WTC11 (cell line): Measurements from ENCODE around the gene SLC40A1. TPM values are rescaled to one million over a fixed set of nuclear protein-coding genes. Genes with fewer than 3 reads are reported as not detected.

Experiments used
- ATAC-seq: fragments of 200-7000 bp; cut with Tn5 transposase; 2 replicates; pipeline ENCODE4 v1.10.0; 2021; ENCODE audit warnings: mild to moderate bottlenecking, moderate library complexity
- CTCF ChIA-PET: fragments of 300-600 bp; sonication (Branson Sonifier 250); formaldehyde crosslinking; loops from one replicate; lab custom pipeline; 2021; ENCODE audit warnings: antibody characterized with exemption; lab: Charles Lee
- POLR2A ChIA-PET: fragments of 350-600 bp; sonication (Branson Sonifier 250); formaldehyde crosslinking; loops from one replicate; lab custom pipeline; 2021; ENCODE audit warnings: antibody characterized with exemption; lab: Charles Lee
- DNase-seq: peaks from one replicate; pipeline ENCODE4 v3.0.0; 2021; ENCODE audit warnings: low spot score
- H3K27ac Mint-ChIP-seq: 2 replicates; pipeline ENCODE4 v1.8.0; 2021; ENCODE audit warnings: mixed read lengths
- H3K27me3 Mint-ChIP-seq: 2 replicates; pipeline ENCODE4 v1.8.0; 2021; ENCODE audit warnings: low read depth, mild to moderate bottlenecking, moderate library complexity, mixed read lengths
- H3K36me3 Mint-ChIP-seq: 2 replicates; pipeline ENCODE4 v1.8.0; 2021; ENCODE audit warnings: mixed read lengths
- H3K4me1 Mint-ChIP-seq: 2 replicates; pipeline ENCODE4 v1.8.0; 2022; ENCODE audit warnings: mixed read lengths
- H3K4me3 Mint-ChIP-seq: 2 replicates; pipeline ENCODE4 v1.8.0; 2021; ENCODE audit warnings: mild to moderate bottlenecking, moderate library complexity, mixed read lengths
- H3K9me3 Mint-ChIP-seq: 2 replicates; pipeline ENCODE4 v1.8.0; 2021; ENCODE audit warnings: mixed read lengths
- AFF4 ChIP-seq: sonication (generic); formaldehyde crosslinking; IDR thresholded peaks from 2 replicates; pipeline ENCODE4 v1.8.1; 2023; ENCODE audit warnings: mild to moderate bottlenecking, missing genetic modification reagents, borderline replicate concordance
- CBFB ChIP-seq: sonication (generic); formaldehyde crosslinking; IDR thresholded peaks from 2 replicates; pipeline ENCODE4 v1.8.1; 2022; ENCODE audit warnings: mild to moderate bottlenecking, low read depth, missing genetic modification reagents
- CREM ChIP-seq: sonication (generic); formaldehyde crosslinking; IDR thresholded peaks from 2 replicates; pipeline ENCODE4 v1.8.1; 2022; ENCODE audit warnings: mild to moderate bottlenecking, missing genetic modification reagents, moderate library complexity
- FOXP1 ChIP-seq: sonication (generic); formaldehyde crosslinking; IDR thresholded peaks from 2 replicates; pipeline ENCODE4 v1.8.0; 2022; ENCODE audit warnings: missing genetic modification reagents, mild to moderate bottlenecking, moderate library complexity, borderline replicate concordance
- GTF2I ChIP-seq: fragments of 250-450 bp; sonication (Bioruptor Pico); conservative IDR thresholded peaks from 2 replicates; pipeline ENCODE4 v1.4.0; 2021; ENCODE audit warnings: mild to moderate bottlenecking
- IRF1 ChIP-seq: sonication (generic); formaldehyde crosslinking; IDR thresholded peaks from 2 replicates; pipeline ENCODE4 v1.8.0; 2023; ENCODE audit warnings: missing genetic modification reagents
- IRF2 ChIP-seq: sonication (generic); formaldehyde crosslinking; IDR thresholded peaks from 2 replicates; pipeline ENCODE4 v1.8.0; 2022; ENCODE audit warnings: low read depth, missing genetic modification reagents, borderline replicate concordance
- NFATC4 ChIP-seq: fragments of 250-450 bp; sonication (Bioruptor Pico); IDR thresholded peaks from 2 replicates; pipeline ENCODE4 v1.9.0; 2021; ENCODE audit warnings: mild to moderate bottlenecking
- NR1H2 ChIP-seq: sonication (generic); formaldehyde crosslinking; IDR thresholded peaks from 2 replicates; pipeline ENCODE4 v1.9.0; 2021; ENCODE audit warnings: mild to moderate bottlenecking, moderate library complexity, missing genetic modification reagents
- NR2C2 ChIP-seq: sonication (generic); formaldehyde crosslinking; IDR thresholded peaks from 2 replicates; pipeline ENCODE4 v1.8.0; 2022; ENCODE audit warnings: mild to moderate bottlenecking, missing genetic modification reagents
- OVOL2 ChIP-seq: fragments of 250-450 bp; sonication (Bioruptor Pico); IDR thresholded peaks from 2 replicates; pipeline ENCODE4 v1.9.0; 2021; ENCODE audit warnings: mild to moderate bottlenecking, borderline replicate concordance
- PRRX2 ChIP-seq: fragments of 250-450 bp; sonication (Bioruptor Pico); IDR thresholded peaks from 2 replicates; pipeline ENCODE4 v1.8.0; 2021; ENCODE audit warnings: mild to moderate bottlenecking
- TP53 ChIP-seq: sonication (generic); formaldehyde crosslinking; IDR thresholded peaks from 2 replicates; pipeline ENCODE4 v1.8.1; 2023; ENCODE audit warnings: mild to moderate bottlenecking, missing genetic modification reagents
- ZNF138 ChIP-seq: sonication (generic); formaldehyde crosslinking; conservative IDR thresholded peaks from 2 replicates; pipeline ENCODE4 v1.8.1; 2022; ENCODE audit warnings: mild to moderate bottlenecking, moderate library complexity, missing genetic modification reagents
- ZNF317 ChIP-seq: sonication (generic); formaldehyde crosslinking; IDR thresholded peaks from 2 replicates; pipeline ENCODE4 v1.8.1; 2023; ENCODE audit warnings: low read depth, mild to moderate bottlenecking, moderate library complexity, missing genetic modification reagents, borderline replicate concordance
- ZNF512 ChIP-seq: sonication (generic); formaldehyde crosslinking; IDR thresholded peaks from 2 replicates; pipeline ENCODE4 v1.8.1; 2022; ENCODE audit warnings: missing genetic modification reagents, borderline replicate concordance
- ZNF671 ChIP-seq: fragments of 250-450 bp; sonication (Bioruptor Pico); IDR thresholded peaks from 2 replicates; pipeline ENCODE4 v1.8.0; 2021; ENCODE audit warnings: mild to moderate bottlenecking
- ZSCAN18 ChIP-seq: fragments of 250-450 bp; sonication (Bioruptor Pico); IDR thresholded peaks from 2 replicates; pipeline ENCODE4 v2.1.2; 2022; ENCODE audit warnings: mild to moderate bottlenecking, moderate library complexity
- total RNA-seq: library from RNA; stranded (reverse); gene quantifications from 3 replicates; pipeline ENCODE4 v1.2.3, GENCODE V29; 2021
- TF ChIP-seq, protein P1 (sequence below): sonication (generic); formaldehyde crosslinking; IDR thresholded peaks from 2 replicates; pipeline ENCODE4 v1.8.1; 2022; ENCODE audit warnings: low read depth, mild to moderate bottlenecking, moderate library complexity, missing genetic modification reagents, borderline replicate concordance
- TF ChIP-seq, protein P2 (sequence below): sonication (generic); formaldehyde crosslinking; IDR thresholded peaks from 2 replicates; pipeline ENCODE4 v1.8.1; 2022; ENCODE audit warnings: low read depth, missing genetic modification reagents, borderline replicate concordance
- TF ChIP-seq, protein P3 (sequence below): sonication (generic); formaldehyde crosslinking; IDR thresholded peaks from 2 replicates; pipeline ENCODE4 v1.8.0; 2023; ENCODE audit warnings: mild to moderate bottlenecking, missing genetic modification reagents

The SLC40A1 gene
- total RNA-seq, 1 experiment from 2014 or later: 0.57 TPM

GRCh38 chr2:189614585-189614984, 34.0 kb upstream of the SLC40A1 start:
- DNase-seq (no peak), ATAC-seq (no peak)
- ChIA-PET CTCF (no interaction called here), POLR2A (no interaction called here)
- no peaks in the 10 kb centered on the region for H3K9me3 Mint-ChIP-seq
- H3K27me3 Mint-ChIP-seq: no peaks in the 10 kb centered on the region
- H3K27ac Mint-ChIP-seq: no peak overlapping the region
- H3K4me3 Mint-ChIP-seq: no peak overlapping the region
- TF ChIP-seq IRF2 (CRISPR knock-in tag): no peak
- TF ChIP-seq ZNF671 (CRISPR knock-in tag): no peak
- no peak for TF ChIP-seq CREM (CRISPR knock-in tag)
- no peak for TF ChIP-seq GTF2I
- TF ChIP-seq TP53 (CRISPR knock-in tag): no peak
- TF ChIP-seq NR2C2 (CRISPR knock-in tag): no peak
- no peak for TF ChIP-seq FOXP1 (CRISPR knock-in tag)
- H3K4me1 Mint-ChIP-seq: peaks cover 4% of the 10 kb centered on the region; the same call in 1 of the 2 replicates
- H3K36me3 Mint-ChIP-seq: no peaks in the 10 kb centered on the region

DNA sequence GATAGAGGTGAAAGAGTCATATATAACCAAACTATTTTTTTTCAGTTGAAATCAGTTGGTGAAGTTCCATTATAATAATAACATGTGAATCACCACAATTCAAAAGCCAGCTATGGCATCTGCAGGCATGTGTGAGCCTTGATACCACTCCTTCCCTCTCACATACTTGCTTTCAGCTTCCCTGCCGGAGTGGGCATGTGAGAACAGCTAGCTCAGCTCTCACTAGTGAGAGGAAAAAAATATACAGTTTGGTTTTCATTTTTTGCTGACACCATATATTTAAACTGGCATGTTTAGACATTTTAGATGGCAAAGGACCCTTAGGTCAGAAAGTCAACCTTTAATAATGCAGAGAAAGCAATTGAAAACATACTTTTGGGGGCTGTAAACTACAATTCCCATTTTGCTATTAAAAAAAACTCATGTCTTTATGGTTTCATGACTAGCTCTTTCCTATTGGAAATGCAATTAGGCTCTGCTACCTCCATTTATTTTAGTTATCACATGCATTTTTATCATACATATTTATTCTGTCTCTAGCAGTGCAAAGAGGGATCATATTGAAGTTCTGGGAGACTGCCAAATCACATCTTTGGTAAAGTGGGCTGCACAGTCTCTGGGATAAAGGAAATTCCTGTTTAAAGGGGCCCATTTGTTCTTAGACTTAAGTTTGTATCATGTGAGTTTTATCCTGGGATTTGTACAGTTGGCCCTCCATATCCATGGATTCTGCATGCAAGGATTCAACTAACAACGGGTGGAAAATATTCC, 33.2 kb upstream of the SLC40A1 start:
- Mint-ChIP-seq H3K27ac (no peak overlapping the region), H3K4me3 (no peak overlapping the region), H3K27me3 (no peaks in the 10 kb centered on the region), H3K4me1 (peaks cover 4% of the 10 kb centered on the region; the same call in 1 of the 2 replicates), H3K36me3 (no peaks in the 10 kb centered on the region), H3K9me3 (no peaks in the 10 kb centered on the region)
- ATAC-seq: no peak
- ChIA-PET CTCF (interaction anchor here (0.8 kb wide), 1 partner anchor 15 kb away, joined by 3 read pairs; no protein-coding TSS in a partner anchor), POLR2A (no interaction called here)
- DNase-seq: no peak
- TF ChIP-seq, protein P1, sequence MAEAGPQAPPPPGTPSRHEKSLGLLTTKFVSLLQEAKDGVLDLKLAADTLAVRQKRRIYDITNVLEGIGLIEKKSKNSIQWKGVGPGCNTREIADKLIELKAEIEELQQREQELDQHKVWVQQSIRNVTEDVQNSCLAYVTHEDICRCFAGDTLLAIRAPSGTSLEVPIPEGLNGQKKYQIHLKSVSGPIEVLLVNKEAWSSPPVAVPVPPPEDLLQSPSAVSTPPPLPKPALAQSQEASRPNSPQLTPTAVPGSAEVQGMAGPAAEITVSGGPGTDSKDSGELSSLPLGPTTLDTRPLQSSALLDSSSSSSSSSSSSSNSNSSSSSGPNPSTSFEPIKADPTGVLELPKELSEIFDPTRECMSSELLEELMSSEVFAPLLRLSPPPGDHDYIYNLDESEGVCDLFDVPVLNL (CRISPR knock-in tag): no peak
- TF ChIP-seq ZNF512 (CRISPR knock-in tag) (no peak), PRRX2 (CRISPR knock-in tag) (no peak), OVOL2 (CRISPR knock-in tag) (no peak), IRF1 (CRISPR knock-in tag) (no peak), GTF2I (no peak), NR1H2 (CRISPR knock-in tag) (no peak), ZNF138 (CRISPR knock-in tag) (no peak), AFF4 (CRISPR knock-in tag) (no peak), CBFB (CRISPR knock-in tag) (no peak), ZNF317 (CRISPR knock-in tag) (no peak), ZSCAN18 (no peak), NFATC4 (CRISPR knock-in tag) (no peak)
- TF ChIP-seq, protein P2, sequence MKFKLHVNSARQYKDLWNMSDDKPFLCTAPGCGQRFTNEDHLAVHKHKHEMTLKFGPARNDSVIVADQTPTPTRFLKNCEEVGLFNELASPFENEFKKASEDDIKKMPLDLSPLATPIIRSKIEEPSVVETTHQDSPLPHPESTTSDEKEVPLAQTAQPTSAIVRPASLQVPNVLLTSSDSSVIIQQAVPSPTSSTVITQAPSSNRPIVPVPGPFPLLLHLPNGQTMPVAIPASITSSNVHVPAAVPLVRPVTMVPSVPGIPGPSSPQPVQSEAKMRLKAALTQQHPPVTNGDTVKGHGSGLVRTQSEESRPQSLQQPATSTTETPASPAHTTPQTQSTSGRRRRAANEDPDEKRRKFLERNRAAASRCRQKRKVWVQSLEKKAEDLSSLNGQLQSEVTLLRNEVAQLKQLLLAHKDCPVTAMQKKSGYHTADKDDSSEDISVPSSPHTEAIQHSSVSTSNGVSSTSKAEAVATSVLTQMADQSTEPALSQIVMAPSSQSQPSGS (CRISPR knock-in tag): no peak
- TF ChIP-seq, protein P3, sequence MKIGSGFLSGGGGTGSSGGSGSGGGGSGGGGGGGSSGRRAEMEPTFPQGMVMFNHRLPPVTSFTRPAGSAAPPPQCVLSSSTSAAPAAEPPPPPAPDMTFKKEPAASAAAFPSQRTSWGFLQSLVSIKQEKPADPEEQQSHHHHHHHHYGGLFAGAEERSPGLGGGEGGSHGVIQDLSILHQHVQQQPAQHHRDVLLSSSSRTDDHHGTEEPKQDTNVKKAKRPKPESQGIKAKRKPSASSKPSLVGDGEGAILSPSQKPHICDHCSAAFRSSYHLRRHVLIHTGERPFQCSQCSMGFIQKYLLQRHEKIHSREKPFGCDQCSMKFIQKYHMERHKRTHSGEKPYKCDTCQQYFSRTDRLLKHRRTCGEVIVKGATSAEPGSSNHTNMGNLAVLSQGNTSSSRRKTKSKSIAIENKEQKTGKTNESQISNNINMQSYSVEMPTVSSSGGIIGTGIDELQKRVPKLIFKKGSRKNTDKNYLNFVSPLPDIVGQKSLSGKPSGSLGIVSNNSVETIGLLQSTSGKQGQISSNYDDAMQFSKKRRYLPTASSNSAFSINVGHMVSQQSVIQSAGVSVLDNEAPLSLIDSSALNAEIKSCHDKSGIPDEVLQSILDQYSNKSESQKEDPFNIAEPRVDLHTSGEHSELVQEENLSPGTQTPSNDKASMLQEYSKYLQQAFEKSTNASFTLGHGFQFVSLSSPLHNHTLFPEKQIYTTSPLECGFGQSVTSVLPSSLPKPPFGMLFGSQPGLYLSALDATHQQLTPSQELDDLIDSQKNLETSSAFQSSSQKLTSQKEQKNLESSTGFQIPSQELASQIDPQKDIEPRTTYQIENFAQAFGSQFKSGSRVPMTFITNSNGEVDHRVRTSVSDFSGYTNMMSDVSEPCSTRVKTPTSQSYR (CRISPR knock-in tag): no peak
